HG03045 (cell line): Measurements from ENCODE around the gene PTPN5.
"Not testable (repeated sequence)": the region's sequence is repeated elsewhere in the genome, so short reads cannot be mapped to it uniquely, and the experiment has no call there.

Experiments
- ATAC-seq: cut with Tn5 transposase; IDR thresholded peaks from one replicate; pipeline ENCODE4 v1.9.1; 2021; ENCODE audit warnings: mild to moderate bottlenecking, moderate library complexity; ENCODE audit not compliant: unreplicated experiment

The PTPN5 gene

DNA sequence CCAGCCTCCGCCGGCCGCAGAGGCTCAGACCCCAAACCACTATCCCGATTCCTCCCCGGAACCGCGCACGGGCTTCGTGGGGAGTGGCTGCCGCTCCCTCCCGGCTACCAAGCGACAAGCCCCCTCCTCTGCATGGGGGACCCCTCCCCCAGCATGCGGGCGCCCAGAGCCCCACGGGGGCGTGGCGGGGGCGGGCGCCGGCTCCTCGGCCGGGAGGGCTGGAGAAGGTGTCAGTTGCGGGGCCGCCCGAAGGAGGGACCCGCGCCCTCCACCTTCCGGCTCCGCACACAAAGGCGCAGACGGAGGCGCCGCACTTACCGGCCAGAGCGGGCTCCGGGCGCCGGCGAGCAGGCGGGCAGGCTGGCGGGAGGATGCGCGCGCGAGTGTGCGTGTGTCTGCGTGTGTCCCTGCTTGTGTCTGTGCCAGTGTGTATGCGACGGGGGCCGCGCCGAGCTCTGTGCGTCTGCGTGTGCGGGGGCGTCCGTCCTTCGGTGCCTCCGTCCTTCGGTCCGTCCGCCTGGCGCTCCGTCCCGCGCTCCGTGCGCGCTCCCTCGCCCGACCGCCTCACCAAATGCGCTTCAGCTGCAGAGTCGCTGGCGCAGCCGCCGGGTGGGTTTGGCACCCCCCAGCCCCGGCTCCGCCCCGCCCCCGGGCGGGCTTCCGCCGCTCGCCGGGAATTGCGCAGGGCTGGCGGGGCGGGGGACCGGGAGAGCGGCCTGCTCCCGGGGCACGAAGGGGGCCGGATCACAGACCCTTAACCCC is at the start of gene PTPN5:
Gene PTPN5 (minus strand): TSS at position 592 of the 762 bp plus-strand sequence. CDS start 19,840 bp downstream, outside the sequence.
- no peak for ATAC-seq

DNA sequence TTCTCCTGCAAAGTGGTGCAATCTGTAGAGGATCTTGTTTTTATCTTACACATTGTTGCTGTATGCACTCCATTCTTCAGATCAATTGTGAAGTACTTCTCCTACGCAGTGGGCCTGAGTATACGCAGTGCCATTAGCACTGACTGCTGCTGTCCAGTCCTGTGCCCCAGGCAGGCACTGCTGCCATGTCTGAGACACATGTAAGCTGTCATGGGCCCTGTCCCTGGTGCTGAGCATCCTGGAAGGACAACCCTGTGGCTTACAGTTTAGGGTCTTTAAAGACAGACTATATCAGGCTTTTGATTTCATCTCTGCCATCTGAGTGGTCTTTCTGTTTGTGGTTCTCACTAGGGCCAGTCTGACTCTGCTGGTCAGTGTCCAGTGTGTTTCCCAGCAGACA is 44.8 kb upstream of the PTPN5 start:
- no peak for ATAC-seq

DNA sequence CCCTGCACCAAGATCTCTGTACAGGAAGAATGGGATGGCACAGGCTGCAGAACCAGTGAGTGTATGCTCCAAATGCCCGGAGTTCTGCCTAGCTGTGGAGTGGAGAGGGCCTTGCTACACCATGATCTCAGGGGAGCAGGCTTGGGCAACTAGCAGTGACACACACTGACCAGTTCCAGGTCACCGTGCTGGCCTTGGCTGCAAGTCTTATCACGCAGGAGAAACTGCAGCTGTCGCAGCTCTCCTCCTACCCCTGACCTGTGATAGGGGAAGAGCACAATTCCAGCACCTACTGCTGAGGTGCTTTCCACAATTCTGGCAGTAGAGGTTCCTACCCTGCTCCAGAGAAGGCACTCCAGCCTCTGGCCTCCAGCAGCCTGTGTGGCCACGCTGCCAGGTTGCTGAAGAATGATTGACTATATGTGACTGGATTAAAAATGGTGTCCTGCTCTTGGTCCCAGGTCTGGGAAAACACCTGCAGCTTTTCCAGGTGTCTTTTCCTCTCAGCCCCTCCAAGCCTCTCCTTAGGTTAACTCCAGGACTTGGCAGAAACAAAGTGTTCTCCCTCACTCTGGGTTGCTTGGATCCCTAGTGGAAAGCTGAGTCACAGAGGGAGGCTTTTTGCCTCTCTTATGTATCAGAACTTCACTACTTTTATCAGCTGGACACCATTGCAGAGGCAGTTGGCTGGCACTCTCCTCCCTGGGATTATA is 43.3 kb upstream of the PTPN5 start:
- ATAC-seq = no peak

- not testable (repeated sequence) for ATAC-seq
Observed at GRCh38 chr11:18820160-18820559, 28.6 kb upstream of the PTPN5 start.

- ATAC-seq = no peak
Observed at GRCh38 chr11:18804199-18804999, 12.8 kb upstream of the PTPN5 start.

DNA sequence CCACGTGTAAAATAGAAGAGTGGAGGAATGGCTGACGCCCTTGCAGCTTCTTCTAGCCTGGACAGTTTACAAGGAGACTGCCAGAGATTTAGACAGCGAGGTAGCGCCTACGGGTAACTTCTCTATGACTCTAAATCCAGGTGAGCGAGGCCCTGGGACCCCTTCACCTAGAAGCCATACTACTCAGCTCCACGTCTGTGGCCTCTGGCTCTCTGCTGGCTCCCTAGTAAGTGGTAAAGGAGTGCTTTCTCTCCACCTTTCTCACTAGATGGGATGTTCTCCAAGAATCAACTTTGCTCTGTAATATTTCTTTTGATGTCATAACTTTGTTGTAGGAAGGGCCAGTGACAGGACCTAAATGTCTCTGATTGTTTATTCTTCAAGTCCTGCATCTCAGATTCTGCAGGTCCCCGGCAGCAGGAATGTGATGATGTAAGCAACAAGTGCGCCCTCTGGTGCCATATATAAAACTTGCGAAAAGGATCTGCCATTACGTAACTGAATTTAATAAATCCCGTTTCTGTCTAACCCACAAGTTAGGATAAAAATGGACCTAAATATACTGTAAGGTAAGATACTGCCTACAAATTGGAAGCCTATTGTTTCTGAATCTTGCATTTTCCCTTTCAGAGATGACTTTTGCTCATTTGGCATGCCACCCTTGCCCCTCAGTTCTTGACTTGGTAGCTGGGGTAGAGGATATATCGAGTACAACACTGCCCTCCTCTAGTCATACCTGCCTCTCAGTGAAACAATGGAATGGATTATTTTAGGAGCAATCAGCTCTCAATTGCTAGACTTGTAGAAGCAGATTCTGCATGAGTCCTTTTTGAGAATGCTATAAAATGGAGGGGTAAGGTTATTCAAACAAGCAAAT is 11.0 kb upstream of the PTPN5 start:
- no peak for ATAC-seq

GRCh38 chr11:18798799-18799469 is 7.3 kb upstream of the PTPN5 start:
- no peak for ATAC-seq

GRCh38 chr11:18794956-18795355 is 3.4 kb upstream of the PTPN5 start:
- no peak for ATAC-seq

DNA sequence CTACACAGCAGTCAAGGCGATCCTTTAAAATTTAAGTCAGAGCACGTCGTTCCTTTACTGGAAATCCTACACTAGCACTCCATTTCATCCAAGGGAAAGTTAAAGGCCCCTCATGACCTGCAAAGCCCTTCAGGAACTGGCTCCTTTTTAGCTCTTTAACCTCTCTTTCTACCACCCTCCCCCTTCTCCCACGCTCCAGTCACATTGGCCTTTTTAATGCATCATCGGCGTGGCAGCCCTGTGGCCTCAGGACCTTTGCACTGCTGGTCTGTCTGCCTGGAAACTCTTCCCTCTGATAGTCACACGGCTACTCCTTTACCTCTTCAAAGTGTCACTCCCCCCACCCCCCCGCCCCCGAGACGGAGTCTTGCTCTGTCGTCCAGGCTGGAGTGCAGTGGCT is 1.2 kb upstream of the PTPN5 start:
- ATAC-seq = no peak

GRCh38 chr11:18791969-18792628 is 501 bp upstream of the PTPN5 start:
- no peak for ATAC-seq

DNA sequence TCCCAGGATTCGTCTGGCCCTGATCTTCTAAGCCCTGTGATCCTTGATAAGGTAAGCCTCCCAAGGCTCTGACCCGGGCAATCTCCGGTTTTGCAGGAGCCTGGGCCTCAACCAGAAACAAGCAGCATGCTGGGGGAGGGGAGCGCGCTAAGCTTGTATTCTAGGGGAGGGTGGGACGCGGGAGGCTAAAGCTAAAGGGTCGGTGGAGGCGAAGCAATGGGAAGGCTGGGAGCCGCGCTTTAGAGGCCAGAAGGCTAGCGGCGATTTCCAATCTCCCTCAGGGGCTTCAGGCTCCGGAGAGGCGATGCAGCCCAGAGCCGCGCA is 753 bp downstream of the PTPN5 start:
- no peak for ATAC-seq

DNA sequence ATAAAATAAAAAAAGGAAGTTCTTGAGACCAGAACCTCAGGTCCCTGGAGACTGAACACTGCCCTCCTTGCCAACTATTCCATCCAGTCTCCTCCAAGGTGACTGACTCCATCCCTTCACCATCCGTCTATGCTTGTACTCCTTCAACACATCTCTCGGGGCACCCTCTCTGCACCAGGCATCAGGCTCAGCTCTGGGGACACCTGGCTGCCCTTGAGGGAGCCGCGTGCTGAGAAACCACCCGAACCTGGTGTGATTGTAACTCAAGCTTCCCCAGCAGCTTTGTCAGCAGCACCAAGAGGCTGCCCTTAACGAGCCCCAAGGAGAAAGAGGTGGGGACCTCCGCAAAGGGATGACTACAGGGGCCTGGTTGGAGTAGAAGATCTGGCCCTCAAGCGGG is 1.7 kb downstream of the PTPN5 start:
- no peak for ATAC-seq

DNA sequence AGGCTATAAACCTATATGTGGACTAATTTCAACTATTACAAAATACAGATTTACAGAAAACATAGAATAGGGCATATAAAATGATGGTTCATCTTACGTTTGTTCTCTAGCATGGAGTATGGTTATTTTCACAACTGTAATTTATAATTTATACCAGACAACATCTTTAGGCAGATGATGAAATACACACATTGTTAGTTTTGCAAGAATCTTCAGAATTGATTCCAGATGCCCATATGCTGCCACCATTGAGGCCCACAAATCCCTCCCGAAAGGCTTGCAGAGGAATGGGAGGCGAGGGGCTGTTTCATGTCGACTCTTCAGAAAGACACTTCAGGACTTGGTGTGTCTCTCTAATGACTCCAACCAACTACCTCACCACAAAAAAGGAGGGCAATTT is 6.2 kb downstream of the PTPN5 start:
- no peak for ATAC-seq

DNA sequence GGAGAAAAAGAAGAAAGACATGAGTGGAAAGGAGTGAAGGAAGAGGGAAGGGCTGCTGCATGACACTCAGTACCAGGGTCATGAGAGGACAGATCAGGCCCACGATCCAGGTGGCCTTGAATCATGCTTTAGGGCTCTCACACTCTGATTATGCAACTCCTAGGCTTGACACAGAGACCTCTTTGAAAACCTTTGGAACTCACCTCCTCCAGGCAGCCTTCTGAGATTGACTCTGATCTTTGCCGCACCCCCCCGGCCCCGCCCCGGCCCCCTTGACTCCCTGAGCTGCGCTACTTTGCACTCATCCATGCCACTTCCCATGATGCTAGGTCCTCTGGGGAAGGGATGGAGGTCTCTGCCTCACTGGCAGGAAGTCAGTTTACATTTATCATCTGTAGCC is 10.7 kb downstream of the PTPN5 start:
- ATAC-seq = no peak

DNA sequence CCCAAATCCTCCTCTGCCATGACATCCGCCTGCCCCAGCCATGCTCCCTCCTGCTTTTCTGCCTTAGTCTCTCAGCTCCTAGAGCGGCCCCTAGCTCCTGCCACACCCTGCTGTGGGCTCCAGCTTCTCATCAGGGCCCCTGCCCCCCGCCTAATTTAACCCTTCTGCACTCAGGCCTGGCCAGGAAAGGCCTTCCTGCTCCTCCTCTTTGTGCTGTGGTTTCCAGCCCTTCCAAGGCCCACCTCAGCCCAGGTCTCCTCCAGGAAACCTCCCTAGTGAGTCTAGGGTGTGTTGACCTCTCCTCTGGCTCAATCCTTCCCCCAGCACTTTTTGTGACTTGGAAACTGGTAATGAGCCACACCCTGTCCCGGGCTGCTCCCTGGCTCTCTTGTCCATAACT is 11.3 kb downstream of the PTPN5 start:
- no peak for ATAC-seq

DNA sequence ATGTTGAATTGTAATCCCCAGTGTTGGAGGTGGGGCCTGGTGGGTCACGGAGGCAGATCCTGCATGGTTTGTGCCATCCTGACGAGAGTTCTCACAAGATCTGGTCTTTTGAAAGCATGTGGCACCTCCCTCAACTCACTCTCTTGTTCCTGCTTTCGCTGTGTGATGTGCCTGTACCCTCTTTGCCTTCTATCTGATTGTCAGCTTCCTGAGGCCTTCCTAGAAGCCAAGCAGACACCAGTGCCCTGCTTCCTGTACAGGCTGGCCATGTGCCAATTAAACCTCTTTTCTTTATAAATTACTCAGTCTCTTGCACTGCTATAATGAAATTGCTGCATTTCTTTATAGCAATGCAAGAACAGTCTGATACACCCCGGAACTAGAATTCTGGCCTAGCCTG is 13.1 kb downstream of the PTPN5 start:
- no peak for ATAC-seq

DNA sequence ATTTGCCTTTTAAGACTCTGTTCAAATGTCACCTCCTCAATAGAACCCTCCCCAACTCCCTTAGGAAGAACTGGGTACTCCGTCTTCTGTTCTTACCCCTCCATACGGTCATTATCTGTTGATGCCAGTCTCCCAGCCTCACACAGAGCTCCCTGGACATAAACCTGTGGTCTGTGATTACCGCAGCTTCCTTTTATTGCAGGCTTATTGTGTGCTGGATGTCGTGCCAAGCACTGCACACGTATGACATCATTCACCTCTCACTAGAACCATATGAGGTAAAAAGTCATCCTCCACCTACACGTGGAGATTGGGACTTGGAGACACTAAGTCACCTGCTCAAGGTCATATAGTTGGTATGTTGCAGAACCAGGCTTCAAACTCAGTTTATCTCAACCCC is 15.3 kb downstream of the PTPN5 start:
- no peak for ATAC-seq

- peak; percentile 51 for ATAC-seq
Observed at GRCh38 chr11:18775492-18776292, 15.9 kb downstream of the PTPN5 start.

DNA sequence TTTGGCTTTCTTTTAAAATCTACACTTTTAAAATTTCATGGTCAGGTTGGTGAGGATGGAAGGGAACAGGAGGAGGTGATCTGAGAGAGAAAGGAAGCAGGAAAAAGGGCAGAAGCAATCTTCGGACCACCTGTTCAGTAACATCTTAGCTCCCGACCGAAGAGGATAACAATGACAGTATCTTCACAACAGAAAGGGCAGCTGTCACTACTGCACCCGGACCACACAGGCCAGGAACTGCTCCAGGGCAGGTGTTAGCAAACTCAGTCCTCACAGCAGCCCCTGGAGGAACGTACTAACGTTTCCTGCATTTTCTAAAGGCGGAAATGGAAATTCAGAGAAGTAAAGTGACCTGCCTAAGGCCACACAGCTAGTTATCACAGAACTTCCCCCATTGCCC is 16.8 kb downstream of the PTPN5 start:
- no peak for ATAC-seq
